ENCODE results near the gene HEBP1. TPM values are rescaled to one million over a fixed set of nuclear protein-coding genes. Genes with fewer than 3 reads are reported as not detected.

The HEBP1 gene
- total RNA-seq, 1 donor from 2014 or later, result 24.5 TPM

DNA sequence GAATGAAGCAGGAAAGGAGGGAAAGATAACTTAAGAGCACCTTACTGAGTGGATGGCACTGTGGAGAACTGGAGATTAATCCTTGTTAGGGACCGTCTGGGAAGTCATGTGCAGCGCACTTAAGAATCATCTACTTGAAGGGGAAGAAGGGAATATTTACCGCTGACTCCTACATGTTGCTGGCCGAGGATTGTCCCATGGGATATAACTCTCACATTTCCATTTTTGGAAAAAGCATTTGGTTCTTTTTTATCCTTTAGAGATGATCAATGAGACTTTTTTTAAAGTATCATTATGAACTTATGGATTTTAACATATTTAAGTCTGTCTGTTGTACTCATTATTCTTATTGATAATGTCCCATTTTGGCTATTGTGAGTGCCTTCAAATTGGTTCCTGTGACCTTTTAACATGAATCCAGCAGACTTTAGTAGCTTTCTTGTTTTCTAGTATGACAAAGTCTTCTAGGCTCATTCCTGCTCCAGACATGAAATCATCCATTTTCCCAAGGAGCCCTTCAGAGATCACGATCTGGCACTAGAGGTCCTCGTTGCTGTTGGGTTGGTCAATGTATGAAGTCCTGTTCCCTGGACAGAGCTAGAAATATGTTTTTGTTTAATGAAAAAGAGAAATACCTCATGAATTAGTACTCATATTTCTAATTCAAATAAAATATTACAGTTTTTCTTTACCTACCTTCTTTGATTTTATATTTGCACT lies 23.9 kb upstream of the HEBP1 start:
- peak; percentile 64 for ATAC-seq

DNA sequence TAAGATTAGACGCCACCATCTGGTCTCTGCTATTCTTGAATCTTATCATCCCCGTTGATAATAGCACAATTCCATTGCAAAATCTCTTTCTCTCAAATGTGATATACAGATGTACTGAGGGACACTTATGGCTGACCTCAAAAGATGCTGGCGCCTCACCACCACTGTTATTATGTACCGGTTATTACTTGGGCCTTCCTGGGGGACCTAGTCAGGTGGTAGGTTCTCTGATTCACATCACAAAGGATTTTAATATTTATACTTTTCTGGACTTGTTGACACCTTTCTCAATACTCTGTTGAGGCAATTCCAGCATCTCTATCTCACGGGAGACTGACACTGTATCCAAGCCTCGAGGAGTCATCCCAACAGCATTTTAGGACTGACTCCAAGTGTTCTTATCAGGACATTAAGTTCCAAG lies 22.8 kb upstream of the HEBP1 start:
- no peak for ATAC-seq

DNA sequence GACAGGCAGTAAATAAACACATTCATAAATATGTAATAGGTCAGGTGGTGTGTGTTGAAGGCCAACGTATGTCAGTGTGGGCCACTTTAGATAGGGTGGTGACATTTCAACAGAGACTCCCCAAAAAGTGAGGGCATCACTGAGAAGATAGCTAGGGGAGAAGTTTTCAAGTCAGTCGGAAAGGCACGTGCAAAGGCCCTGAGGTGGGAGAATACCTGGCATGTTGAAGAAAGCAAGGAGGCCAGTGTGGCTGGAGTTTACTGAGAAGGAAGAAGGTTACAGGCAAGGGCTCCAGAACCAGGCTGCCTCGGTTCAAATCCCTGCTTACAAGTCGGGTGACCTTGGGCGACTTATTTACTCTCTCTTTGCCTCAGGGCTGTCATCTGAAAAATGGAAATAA lies 11.0 kb upstream of the HEBP1 start:
- ATAC-seq, result no peak

DNA sequence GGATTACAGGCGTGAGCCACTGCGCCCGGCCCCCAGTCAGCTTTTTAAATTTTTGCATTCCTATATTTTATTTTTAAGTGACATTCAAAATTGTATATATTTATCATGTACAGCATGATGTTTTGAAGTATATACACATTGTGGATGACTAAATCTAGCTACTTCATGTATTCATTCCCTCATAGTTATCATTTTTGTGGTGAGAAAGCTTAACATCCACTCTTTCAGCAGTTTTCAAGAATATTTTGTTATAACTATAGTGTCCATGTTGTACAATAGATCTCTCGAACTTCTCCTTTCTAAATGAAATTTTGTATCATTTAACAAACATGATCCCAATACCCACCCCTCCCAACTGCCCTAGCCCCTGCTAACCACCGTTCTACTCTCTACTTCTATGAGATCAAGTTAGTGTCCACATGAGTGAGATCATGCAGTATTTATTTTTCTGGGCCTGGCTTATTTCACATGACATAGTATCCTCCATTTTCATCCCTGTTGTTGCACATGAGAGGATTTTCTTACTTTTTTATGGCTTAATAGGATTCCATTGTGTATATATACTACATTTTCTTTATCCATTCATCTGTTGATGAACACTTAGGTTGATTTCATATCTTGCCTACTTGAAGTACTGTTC lies 8.8 kb upstream of the HEBP1 start:
- no peak for ATAC-seq

DNA sequence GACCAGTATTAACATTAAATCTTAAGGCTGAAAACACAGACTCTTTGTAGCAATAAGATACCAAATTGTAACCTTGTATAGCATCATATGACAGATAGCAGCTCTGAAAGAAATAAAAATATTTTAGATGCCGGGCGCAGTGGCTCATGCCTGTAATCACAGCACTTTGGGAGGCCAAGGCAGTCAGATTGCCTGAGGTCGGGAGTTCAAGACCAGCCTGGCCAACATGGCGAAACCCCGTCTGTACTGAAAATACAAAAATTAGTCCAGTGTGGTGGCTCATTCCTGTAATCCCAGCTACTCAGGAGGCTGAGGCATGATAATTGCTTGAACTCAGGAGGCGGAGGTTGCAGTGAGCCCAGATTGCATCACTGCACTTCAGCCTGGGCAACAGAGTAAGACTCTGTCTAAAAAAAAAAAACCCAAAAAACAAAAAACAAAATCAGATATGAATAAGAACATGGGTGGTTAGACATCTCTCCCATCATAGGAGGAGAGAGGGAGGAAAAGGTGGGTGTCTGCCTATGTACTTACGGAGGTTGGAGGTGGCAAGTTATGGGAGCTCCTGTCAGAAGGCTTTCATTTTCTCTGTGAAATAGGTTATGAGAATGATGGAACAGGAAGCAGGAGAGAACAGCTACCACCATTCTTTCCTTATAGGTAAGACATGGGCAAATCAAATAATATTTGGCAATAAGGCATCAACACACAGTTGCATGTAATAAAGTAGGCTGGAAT lies 7.6 kb upstream of the HEBP1 start:
- ATAC-seq, result no peak

DNA sequence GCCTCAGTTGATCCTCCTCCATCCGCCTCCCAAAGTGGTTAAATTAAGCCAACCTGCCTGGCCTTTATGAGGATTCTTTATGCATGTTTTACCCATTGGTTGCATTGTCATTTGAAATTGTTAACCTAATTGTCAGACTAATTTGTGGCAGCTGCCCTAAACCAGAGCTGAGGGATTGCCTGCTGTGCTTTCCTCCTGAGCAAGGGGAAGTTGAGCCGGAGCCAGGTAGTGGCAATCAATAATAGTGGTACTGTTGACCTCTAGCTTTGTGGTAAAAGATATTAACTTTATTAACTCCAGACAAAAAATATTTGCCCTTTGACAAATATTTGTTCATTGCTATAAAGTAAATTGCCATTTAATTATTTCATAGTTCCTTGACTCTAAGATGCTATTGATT lies 5.6 kb upstream of the HEBP1 start:
- ATAC-seq, result no peak

DNA sequence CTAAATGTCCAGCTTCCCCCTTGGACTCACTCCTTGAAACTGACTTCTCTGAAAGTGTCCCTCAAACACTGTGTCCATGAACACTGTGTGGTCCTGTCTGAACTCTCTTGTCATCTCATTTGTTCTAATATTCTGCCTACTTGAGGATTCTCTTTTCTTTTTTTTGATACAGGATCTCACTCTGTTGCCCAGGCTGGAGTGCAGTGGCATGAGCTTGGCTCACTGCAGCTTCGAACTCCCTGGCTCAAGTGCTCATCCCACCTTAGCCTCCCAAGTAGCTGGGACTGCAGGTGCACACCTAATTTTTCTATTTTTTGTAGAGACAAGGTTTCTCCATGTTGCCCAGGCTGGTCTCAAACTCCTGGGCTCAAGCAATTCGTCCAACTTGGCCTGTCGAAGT lies 4.9 kb upstream of the HEBP1 start:
- no peak for ATAC-seq

DNA sequence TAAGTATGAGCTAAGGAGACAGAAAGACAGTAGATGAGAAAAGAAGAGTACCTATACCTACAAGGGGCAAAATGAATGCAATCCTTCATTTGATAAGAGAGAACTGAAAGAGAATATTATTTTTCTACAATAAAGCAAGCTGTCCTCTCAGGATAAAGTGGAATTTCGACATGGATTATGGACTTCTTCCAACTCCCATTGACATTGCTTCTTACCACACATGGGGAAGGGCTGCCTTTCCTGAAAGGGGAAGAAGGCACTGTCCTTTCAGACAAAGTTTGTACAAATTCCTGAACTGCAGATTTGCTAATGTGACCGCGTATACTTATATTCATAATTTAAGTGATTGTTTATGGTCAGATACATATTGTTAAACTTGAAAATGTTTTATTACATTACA lies 4.3 kb upstream of the HEBP1 start:
- no peak for ATAC-seq

DNA sequence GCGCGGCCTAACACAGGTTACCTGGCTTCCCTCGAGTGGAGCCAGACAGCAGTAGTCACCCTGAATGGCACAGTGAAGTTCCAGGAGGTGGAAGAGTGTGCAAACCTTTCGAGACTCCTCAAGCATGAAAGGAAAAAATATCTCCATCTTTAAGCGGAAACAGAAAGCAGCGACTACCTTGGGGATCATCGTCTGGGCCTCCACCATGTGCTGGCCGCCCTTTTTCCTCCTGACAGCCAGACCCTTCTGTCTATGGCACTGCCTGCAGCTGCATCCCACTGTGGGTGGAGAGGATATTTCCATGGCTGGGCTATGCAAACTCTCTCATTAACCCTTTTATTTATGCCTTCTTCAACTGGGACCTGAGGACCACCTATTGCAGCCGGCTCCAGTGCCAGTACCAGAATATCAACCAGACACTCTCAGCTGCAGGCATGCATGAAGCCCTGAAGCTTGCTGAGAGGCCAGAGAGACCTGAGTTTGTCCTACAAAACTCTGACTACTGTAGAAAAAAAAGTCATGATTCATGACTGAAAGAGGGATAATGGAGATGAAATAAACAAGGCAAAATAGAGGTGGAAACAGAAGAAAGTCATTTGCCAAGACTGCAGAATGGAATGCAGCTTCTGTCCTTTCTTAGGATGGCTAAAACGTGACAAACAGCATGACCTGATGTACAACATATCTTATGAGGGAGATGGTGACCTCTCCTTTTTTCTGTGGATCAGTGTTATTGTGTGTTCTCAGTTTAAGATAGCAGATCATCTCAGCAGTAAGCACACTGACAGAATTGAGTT lies 2.4 kb upstream of the HEBP1 start:
- ATAC-seq, result no peak

DNA sequence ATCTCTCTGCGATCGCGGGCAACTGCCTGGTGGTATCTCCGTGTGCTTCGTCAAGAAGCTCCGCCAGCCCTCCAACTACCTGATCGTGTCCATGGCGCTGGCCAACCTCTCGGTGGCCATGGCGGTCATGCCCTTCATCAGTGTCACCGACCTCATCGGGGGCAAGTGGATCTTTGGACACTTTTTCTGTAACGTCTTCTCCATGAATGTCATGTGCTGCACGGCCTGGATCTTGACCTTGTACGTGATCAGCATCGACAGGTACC lies 1.6 kb upstream of the HEBP1 start:
- no peak for ATAC-seq

DNA sequence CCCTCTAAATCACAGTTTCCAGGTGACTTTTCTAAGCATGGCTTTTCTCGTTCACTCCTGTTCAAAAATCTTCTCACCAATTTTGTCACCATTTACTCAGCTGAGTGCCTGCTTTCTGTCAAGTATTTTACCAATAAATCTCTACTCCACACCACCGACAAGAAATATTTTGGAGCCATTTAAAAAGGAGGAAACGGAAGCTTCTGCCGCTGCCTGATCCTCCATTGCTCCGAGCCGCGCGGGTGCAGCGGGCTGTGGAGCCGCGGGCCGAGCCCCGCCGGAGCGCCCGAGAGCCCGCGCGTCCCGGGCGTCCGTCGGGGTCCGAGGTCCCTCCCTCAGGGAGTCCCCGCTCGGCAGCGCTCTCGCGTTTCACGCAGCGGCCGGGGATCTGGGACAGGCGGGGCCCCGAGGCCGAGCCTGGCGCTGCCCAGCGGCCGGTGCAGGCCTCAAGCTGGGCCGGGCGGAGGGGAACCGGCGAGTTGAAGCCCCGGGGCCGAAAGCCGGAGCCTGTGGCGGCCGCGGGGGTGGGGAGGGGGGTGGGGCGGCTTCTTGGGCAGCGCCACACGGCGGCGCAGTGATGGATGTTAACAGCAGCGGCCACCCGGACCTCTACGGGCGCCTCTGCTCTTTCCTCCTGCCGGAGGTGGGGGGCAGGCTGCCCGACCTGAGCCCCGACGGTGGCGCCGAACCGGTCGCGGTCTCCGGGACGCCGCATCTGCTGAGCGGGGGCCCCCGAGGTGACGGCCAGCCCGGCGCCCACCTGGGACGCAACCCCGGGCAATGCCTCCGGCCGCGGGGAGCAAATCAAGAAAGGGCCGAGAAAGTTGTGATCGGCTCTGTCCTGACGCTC lies 1.1 kb upstream of the HEBP1 start:
- peak; percentile 14 for ATAC-seq

DNA sequence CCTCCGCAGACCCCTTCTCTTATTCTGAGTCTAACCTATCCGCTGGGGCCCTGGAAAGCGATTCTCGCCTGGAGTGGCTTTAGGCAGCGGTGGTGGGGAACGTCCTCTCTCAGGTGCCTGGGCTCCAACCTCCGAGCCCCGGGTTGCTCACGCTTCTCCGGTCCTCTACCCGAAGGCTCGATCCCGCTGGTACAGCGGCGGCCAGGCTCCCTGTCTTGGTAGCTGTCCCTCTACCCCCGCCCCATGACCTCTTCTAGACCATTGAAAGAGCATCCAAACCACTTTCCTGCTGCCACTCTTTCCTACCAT lies 505 bp upstream of the HEBP1 start:
- ATAC-seq, result peak; percentile 40

DNA sequence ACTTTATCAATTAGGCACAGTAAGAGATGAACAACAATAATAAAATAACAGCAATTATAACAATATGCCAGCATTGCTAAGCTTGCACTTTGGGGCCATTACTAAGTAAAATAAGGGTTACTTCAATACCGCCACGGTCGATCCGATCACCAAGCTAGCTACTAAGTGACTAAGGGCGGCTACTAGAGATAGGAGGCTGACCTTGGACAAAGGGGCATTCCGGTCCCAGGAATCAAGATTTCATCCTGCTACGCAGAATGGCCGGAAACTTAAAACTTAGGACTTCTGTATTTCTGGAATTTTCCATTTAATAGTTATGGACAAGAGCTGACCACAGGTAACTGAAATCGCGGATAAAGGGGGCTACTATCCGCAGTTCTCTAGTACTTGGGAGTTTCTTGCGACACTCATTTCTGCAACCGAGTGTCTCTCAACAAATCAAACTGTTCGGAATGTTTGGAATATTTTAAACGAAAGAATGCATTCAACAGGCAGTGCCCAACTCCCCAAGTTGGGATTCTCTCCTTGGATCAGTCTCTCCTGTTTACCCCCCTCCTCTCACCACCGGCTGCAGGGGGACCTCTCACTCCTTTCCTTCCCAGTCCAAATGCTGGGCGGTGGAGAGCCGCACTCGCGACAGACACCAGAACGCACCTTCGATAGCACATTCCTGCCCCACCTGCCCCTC lies 650 bp downstream of the HEBP1 start:
- ATAC-seq, result no peak

DNA sequence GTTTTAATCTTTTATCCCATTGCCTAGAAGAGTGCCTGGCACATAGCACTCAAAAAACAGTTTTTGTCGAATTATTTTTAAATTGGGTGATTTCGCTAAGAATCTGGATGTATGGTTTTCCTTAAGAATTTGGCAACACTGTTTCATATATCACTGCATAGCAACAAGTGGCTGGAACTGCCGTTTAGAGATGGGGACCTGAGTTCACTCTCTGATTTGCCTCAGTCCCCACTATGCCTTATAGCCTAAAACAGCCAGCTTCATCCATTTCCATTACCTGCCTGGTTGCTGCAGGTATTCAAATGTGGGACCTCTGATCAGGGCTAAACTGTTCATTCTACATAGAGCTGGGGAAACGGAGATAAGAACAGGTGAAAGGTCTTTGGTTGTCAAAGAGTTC lies 1.8 kb downstream of the HEBP1 start:
- ATAC-seq, result no peak

DNA sequence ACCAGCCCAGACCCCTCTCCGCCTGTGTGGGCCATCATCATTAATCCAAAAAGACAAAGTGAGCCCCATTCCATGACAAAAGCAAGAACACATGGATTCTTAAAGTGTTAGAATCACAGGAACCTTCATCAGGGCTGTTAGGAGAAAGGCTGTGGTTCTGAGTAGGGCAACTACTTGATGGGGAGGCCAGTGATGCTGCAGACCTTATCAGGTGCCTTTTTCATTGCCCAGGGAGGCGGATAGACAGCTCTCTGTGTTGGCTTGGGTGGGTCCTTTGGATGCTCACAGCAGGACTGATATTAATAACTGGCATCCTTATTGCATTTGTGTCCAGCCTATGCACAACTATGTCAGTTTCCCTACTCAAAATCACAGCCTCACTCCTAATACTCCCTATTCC lies 2.3 kb downstream of the HEBP1 start:
- ATAC-seq, result no peak

DNA sequence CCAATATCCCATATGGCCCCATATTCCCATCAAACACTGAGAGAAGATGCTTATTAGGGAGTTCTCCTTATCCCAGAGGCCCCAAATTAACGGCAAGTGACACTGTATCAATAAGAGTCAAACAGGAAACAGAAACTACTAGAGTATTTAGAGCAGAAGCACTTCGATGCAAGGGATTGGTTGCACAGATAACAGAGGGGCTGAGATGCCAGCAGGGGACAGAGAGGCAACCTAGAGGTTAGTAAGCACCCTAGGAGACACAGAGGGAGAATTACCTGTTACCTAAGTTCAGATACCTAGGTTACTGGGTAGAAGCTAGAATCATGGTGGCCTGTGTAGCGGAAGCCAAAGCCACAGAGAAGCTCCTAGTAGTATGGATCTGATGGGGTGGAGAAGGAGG lies 2.9 kb downstream of the HEBP1 start:
- ATAC-seq, result no peak

DNA sequence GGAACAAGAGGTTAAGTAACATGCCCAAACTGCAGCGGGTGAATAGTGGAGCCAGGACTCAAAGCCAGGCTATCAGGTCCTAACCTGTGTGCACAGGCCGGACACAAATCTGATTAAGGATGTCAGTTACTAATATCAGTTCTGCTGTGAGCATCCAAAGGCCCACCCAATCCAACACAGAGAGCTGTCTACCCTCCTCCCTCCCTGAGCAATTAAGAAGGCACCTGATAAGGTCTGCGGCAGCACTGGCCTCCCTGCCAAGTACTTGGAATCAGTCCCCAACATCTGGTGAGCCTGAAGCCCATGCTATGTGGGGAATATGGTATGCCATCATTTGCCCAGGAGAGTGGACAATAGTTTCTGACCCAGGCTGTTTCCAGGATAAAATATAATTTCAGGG lies 3.9 kb downstream of the HEBP1 start:
- no peak for ATAC-seq

DNA sequence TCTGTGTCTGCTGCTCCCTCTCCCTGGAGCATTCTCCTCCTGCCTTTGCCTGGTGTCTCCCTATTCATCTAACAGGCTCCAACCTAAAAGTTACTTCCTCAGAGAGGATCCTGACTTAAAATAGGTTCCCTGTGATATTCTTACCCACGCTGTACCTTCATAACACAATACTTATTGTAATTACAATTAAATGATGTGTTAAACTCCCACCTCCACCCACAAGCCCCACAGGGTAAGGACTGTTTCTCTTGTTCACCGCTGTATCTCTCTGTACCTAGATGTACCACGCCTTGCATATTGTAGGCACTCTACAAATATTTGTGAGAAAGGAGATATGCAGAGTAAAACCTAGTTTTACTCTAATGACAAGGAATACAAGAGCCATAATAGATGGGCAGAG lies 5.0 kb downstream of the HEBP1 start:
- no peak for ATAC-seq

DNA sequence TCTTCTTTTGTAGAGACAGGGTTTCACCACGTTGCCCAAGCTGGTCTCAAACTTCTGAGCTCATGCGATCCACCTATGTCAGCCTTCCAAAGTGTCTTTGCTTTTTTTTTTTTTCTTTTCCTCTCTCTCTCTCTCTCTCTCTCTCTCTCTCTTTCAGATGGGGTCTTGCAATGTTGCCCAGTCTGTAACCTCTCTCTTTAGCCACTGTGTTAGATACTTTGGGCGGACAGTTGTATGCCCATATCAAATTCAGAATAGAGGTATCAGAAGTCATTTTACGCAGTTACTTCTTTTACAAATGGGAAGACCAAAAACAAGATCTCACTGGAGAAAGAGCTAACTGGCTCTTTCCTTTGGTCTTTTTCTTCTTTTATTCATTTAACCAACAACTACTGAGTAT lies 6.7 kb downstream of the HEBP1 start:
- ATAC-seq, result no peak

DNA sequence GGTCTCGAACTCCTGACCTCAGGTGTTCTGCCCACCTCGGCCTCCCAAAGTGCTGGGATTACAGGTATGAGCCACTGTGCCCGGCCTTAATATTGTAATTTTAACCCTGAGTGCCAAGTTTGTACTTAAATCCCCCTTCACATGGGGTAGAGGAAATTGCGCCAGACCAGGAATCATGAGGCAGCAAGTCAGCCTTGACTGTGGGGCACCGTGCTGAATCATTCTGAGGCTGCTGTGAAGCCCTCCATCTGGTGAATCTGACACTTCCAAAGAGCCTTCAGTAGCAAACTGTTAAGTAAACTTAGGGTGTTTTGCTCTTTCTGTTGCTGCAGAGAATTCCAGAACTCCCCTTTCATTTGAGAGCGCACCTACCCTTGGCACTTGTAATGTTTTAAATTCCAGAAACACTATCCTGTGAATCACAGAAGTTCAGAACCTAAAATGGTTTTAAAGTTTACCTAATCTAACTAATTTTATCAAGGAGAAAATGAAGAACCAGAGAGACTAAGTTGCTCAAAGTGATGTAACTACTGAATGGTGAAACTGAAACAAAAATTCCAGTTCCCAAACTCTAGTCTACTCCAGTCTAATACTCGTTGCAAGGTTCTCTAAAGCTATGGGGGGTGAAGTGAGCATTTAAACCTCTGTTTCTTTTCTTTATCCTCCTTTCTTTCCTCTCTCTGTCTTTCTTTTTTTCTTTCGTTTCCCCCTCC lies 7.5 kb downstream of the HEBP1 start:
- ATAC-seq, result peak; percentile 26

DNA sequence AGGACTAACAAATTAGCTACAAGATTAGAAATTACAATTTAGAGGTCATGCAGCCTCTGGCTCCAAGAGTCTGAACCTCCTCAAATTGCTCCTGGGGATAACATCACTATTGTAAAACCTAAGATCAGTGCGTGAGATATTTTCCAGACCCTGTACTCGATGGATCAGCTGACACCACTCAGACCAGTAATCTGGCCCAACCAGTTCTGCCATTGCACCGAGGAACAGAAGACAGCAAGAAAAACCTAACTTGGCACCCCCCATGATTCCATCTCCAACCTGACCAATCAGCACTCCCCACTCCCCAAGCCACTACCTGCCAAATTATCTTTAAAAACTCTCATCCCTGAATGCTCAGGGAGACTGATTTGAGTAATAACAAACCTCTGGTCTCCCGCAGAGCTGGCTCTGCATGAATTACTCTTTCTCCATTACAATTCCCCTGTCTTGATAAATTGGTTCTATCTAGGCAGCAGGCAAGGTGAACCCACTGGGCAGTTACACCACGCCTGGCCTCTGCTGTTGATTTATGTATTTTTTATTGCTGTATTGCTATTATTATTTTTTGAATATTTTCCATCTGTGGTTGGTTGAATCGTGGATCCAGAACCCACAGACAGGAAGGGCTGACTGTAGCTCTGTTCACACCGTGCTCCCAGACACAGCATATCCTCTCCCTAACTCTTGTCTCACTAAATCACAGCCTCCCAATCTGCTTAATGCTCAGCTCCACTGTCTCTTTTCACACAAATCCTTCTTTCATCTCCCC lies 9.2 kb downstream of the HEBP1 start:
- ATAC-seq, result no peak
